ENCODE data around the gene ATOSA.

ATOSA gene

GRCh38 chr15:52657338-52657737 is 21.9 kb downstream of the ATOSA start:
- Mint-ChIP-seq H3K27ac (peak overlapping the region in 1 of 3 experiments; percentile 18), H3K27me3 (ENCODE audit: low read depth) (no peaks in the 10 kb centered on the region), H3K9me3 (no peaks in the 10 kb centered on the region), H3K4me3 (no peak overlapping the region), H3K36me3 (ENCODE audit: low read depth) (peaks cover 45% of the 10 kb centered on the region), H3K4me1 (peaks cover 19% of the 10 kb centered on the region)
- TF ChIP-seq CTCF (IDR thresholded peaks at IDR 0.05; ENCODE audit: unreplicated experiment in 3 of 3), result no peak

- no peak for TF ChIP-seq CTCF (IDR thresholded peaks at IDR 0.05; ENCODE audit: unreplicated experiment in 3 of 3)
- no peaks in the 10 kb centered on the region for H3K9me3 Mint-ChIP-seq
- H3K36me3 Mint-ChIP-seq (ENCODE audit: low read depth), result peaks cover 41% of the 10 kb centered on the region
- H3K4me3 Mint-ChIP-seq, result no peak overlapping the region
- no peak overlapping the region for H3K27ac Mint-ChIP-seq
- no peaks in the 10 kb centered on the region for H3K27me3 Mint-ChIP-seq (ENCODE audit: low read depth)
- peaks cover 28% of the 10 kb centered on the region for H3K4me1 Mint-ChIP-seq
Measured at GRCh38 chr15:52656412-52656811, 22.8 kb downstream of the ATOSA start.

GRCh38 chr15:52653431-52653964 is 25.7 kb downstream of the ATOSA start:
- H3K4me1 Mint-ChIP-seq, result peaks cover 37% of the 10 kb centered on the region
- H3K36me3 Mint-ChIP-seq (ENCODE audit: low read depth), result peaks cover 24% of the 10 kb centered on the region

GRCh38 chr15:52652984-52653383 is 26.2 kb downstream of the ATOSA start:
- TF ChIP-seq CTCF (IDR thresholded peaks at IDR 0.05; ENCODE audit: unreplicated experiment in 3 of 3), result no peak
- peaks cover 37% of the 10 kb centered on the region for H3K4me1 Mint-ChIP-seq
- H3K4me3 Mint-ChIP-seq, result peak overlapping the region; percentile 31 to 60 (median 35)
- H3K27ac Mint-ChIP-seq, result peak overlapping the region; percentile 85 to 96 (median 88)
- H3K36me3 Mint-ChIP-seq (ENCODE audit: low read depth), result peaks cover 19% of the 10 kb centered on the region
- no peaks in the 10 kb centered on the region for H3K27me3 Mint-ChIP-seq (ENCODE audit: low read depth)
- no peaks in the 10 kb centered on the region for H3K9me3 Mint-ChIP-seq

More at GRCh38 chr15:52653431-52653964, 25.7 kb downstream of the ATOSA start:
- no peak for TF ChIP-seq CTCF (IDR thresholded peaks at IDR 0.05; ENCODE audit: unreplicated experiment in 3 of 3)
- peak overlapping the region; percentile 85 to 96 (median 88) for H3K27ac Mint-ChIP-seq
- peak overlapping the region; percentile 31 to 60 (median 35) for H3K4me3 Mint-ChIP-seq
- H3K9me3 Mint-ChIP-seq, result no peaks in the 10 kb centered on the region
- no peaks in the 10 kb centered on the region for H3K27me3 Mint-ChIP-seq (ENCODE audit: low read depth)

GRCh38 chr15:52652286-52652685 is 26.9 kb downstream of the ATOSA start:
- peaks cover 37% of the 10 kb centered on the region for H3K4me1 Mint-ChIP-seq
- peak overlapping the region; percentile 75 to 83 (median 77) for H3K4me3 Mint-ChIP-seq
- no peaks in the 10 kb centered on the region for H3K9me3 Mint-ChIP-seq
- no peaks in the 10 kb centered on the region for H3K27me3 Mint-ChIP-seq (ENCODE audit: low read depth)
- no peak for TF ChIP-seq CTCF (IDR thresholded peaks at IDR 0.05; ENCODE audit: unreplicated experiment in 3 of 3)
- H3K27ac Mint-ChIP-seq, result peak overlapping the region; percentile 85 to 96 (median 88)
- peaks cover 19% of the 10 kb centered on the region for H3K36me3 Mint-ChIP-seq (ENCODE audit: low read depth)

- Mint-ChIP-seq H3K4me3 (peak overlapping the region; percentile 75 to 83 (median 77)), H3K36me3 (ENCODE audit: low read depth) (peaks cover 19% of the 10 kb centered on the region), H3K9me3 (no peaks in the 10 kb centered on the region), H3K27ac (peak overlapping the region; percentile 85 to 96 (median 88)), H3K4me1 (peaks cover 37% of the 10 kb centered on the region), H3K27me3 (ENCODE audit: low read depth) (no peaks in the 10 kb centered on the region)
- TF ChIP-seq CTCF (IDR thresholded peaks at IDR 0.05; ENCODE audit: unreplicated experiment in 3 of 3), result no peak
Measured at GRCh38 chr15:52651868-52652267, 27.3 kb downstream of the ATOSA start.

All from nephron (organoid).